NCI-H2196 (cell line): ENCODE results near the gene SCUBE3.
A peak's percentile ranks its signal among the peaks of the same experiment; 100 is the strongest.

Experiments used
- DNase-seq: peaks from one replicate; lab custom pipeline; 2025; ENCODE audit not compliant: unreplicated experiment; lab: John Stamatoyannopoulos, UW

SCUBE3 gene

GRCh38 chr6:35209081-35209480 lies 4.7 kb upstream of the SCUBE3 start:
- DNase-seq: peak; percentile 44

GRCh38 chr6:35209622-35210247 lies 4.0 kb upstream of the SCUBE3 start:
- DNase-seq: no peak

- no peak for DNase-seq
Measured at GRCh38 chr6:35213298-35213791, 411 bp upstream of the SCUBE3 start.

GRCh38 chr6:35214869-35215664 lies 1.3 kb downstream of the SCUBE3 start:
- no peak for DNase-seq

GRCh38 chr6:35215665-35216411 lies 2.1 kb downstream of the SCUBE3 start:
- no peak for DNase-seq

GRCh38 chr6:35216412-35216732 lies 2.6 kb downstream of the SCUBE3 start:
- DNase-seq: no peak

GRCh38 chr6:35216851-35217811 lies 3.4 kb downstream of the SCUBE3 start:
- no peak for DNase-seq

- DNase-seq: no peak
Measured at GRCh38 chr6:35218021-35218420, 4.3 kb downstream of the SCUBE3 start.

- DNase-seq: no peak
Measured at GRCh38 chr6:35218456-35218855, 4.7 kb downstream of the SCUBE3 start.

- no peak for DNase-seq
Measured at GRCh38 chr6:35219683-35220326, 6.0 kb downstream of the SCUBE3 start.

- DNase-seq: no peak
Measured at GRCh38 chr6:35220711-35221110, 7.0 kb downstream of the SCUBE3 start.

GRCh38 chr6:35223396-35223795 lies 9.6 kb downstream of the SCUBE3 start:
- no peak for DNase-seq

- DNase-seq: no peak
Measured at GRCh38 chr6:35224720-35225119, 11.0 kb downstream of the SCUBE3 start.

GRCh38 chr6:35228481-35228880 lies 14.7 kb downstream of the SCUBE3 start:
- no peak for DNase-seq

- DNase-seq: no peak
Measured at GRCh38 chr6:35229304-35229703, 15.5 kb downstream of the SCUBE3 start.

- peak; percentile 29 for DNase-seq
Measured at GRCh38 chr6:35230498-35230897, 16.7 kb downstream of the SCUBE3 start.

GRCh38 chr6:35230950-35231349 lies 17.2 kb downstream of the SCUBE3 start:
- peak; percentile 53 for DNase-seq

GRCh38 chr6:35231563-35231962 lies 17.8 kb downstream of the SCUBE3 start:
- DNase-seq: no peak

- DNase-seq: no peak
Measured at GRCh38 chr6:35234901-35235300, 21.1 kb downstream of the SCUBE3 start.

GRCh38 chr6:35236223-35236622 lies 22.5 kb downstream of the SCUBE3 start:
- DNase-seq: no peak
